KMS-11 (cell line): Measurements from ENCODE around the gene FAM174C.

Source experiments
- H2AFZ ChIP-seq: fragments of 200-600 bp; sonication (generic); 2 replicates; pipeline ENCODE4 v1.6.1; 2016; ENCODE audit warnings: antibody characterized with exemption, mixed run types, low read depth
- H3K27ac ChIP-seq: fragments of 200-600 bp; sonication (generic); 2 replicates; pipeline ENCODE4 v1.6.1; 2016; ENCODE audit warnings: mild to moderate bottlenecking, mixed run types
- H3K27me3 ChIP-seq: fragments of 200-600 bp; sonication (generic); 2 replicates; pipeline ENCODE4 v1.6.1; 2017; ENCODE audit warnings: mild to moderate bottlenecking, low read depth, mixed run types, moderate library complexity; ENCODE audit not compliant: insufficient read depth
- H3K36me3 ChIP-seq: fragments of 200-600 bp; sonication (generic); 2 replicates; pipeline ENCODE4 v1.6.1; 2017; ENCODE audit warnings: mild to moderate bottlenecking, mixed run types; ENCODE audit not compliant: insufficient read depth
- H3K4me1 ChIP-seq: fragments of 200-600 bp; sonication (generic); 2 replicates; pipeline ENCODE4 v1.6.1; 2016; ENCODE audit warnings: mild to moderate bottlenecking, low read depth, mixed run types; ENCODE audit not compliant: poor library complexity, severe bottlenecking
- H3K4me2 ChIP-seq: fragments of 200-600 bp; sonication (generic); 2 replicates; pipeline ENCODE4 v1.7.0; 2016; ENCODE audit warnings: mild to moderate bottlenecking, mixed run types
- H3K4me3 ChIP-seq: fragments of 200-600 bp; sonication (generic); IDR thresholded peaks from 2 replicates; pipeline ENCODE4 v1.6.1; 2017; ENCODE audit warnings: low read depth, low read length, mixed read lengths; ENCODE audit not compliant: insufficient read depth
- H3K79me2 ChIP-seq: fragments of 200-600 bp; sonication (generic); 2 replicates; pipeline ENCODE4 v1.6.1; 2016; ENCODE audit warnings: low read depth, mixed run types; ENCODE audit not compliant: insufficient read depth
- H3K9ac ChIP-seq: fragments of 200-600 bp; sonication (generic); 2 replicates; pipeline ENCODE4 v1.6.1; 2016; ENCODE audit warnings: mild to moderate bottlenecking, mixed run types
- H4K20me1 ChIP-seq: fragments of 200-600 bp; sonication (generic); 2 replicates; pipeline ENCODE4 v1.6.1; 2016; ENCODE audit warnings: mild to moderate bottlenecking, mixed run types; ENCODE audit not compliant: insufficient read depth
- TF ChIP-seq, protein P1 (sequence below): fragments of 200-600 bp; sonication (generic); conservative IDR thresholded peaks from 2 replicates; pipeline ENCODE4 v1.6.1; 2017; ENCODE audit warnings: low read depth, mild to moderate bottlenecking, antibody characterized with exemption, low read length, moderate library complexity, mixed read lengths

FAM174C gene

DNA sequence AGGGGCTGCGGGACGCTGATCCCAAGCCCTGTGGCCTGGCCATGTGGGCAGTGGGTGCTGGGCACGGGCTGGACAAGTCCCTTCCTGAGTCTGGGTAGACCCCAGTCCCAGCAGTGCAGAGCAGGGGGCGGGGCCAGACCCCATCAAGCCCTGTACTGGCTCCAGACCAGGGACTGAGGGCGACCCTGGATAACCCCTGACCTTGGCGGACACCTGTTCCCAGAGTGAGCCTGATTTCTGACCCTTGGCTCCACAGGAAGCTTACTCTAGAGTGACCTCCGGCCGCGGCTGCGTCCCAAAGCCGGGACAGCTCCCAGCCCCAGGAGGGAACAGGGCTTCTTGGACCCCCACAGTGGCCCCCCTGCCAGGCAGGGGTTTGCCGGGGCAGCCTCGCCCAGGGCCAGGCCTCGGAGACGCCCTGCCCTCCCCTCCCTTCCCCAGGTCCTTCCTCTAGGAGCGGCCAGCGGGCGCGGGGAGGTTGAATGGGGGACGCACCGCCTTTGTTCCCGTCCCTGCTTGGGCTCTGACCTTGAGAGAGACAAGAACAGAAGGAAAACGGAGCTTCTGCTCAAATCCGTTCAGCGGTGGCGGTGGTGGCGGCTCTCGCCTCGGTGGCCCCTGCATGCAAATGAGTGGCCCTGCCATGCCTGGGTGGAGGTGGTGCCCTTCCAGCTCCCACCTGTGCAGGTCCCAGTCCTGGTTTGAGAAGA is 8.0 kb downstream of the FAM174C start:
- no peaks in the 10 kb centered on the region for H4K20me1 ChIP-seq
- H3K4me3 ChIP-seq = no peak overlapping the region
- TF ChIP-seq, protein P1, sequence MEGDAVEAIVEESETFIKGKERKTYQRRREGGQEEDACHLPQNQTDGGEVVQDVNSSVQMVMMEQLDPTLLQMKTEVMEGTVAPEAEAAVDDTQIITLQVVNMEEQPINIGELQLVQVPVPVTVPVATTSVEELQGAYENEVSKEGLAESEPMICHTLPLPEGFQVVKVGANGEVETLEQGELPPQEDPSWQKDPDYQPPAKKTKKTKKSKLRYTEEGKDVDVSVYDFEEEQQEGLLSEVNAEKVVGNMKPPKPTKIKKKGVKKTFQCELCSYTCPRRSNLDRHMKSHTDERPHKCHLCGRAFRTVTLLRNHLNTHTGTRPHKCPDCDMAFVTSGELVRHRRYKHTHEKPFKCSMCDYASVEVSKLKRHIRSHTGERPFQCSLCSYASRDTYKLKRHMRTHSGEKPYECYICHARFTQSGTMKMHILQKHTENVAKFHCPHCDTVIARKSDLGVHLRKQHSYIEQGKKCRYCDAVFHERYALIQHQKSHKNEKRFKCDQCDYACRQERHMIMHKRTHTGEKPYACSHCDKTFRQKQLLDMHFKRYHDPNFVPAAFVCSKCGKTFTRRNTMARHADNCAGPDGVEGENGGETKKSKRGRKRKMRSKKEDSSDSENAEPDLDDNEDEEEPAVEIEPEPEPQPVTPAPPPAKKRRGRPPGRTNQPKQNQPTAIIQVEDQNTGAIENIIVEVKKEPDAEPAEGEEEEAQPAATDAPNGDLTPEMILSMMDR = no peak
- H3K79me2 ChIP-seq = no peaks in the 10 kb centered on the region
- H3K4me2 ChIP-seq = no peak overlapping the region
- H3K9ac ChIP-seq = no peak overlapping the region
- H3K4me1 ChIP-seq = no peaks in the 10 kb centered on the region
- peaks cover 46% of the 10 kb centered on the region for H3K27me3 ChIP-seq
- H3K36me3 ChIP-seq = no peaks in the 10 kb centered on the region
- no peak overlapping the region for H2AFZ ChIP-seq
- H3K27ac ChIP-seq = no peak overlapping the region

DNA sequence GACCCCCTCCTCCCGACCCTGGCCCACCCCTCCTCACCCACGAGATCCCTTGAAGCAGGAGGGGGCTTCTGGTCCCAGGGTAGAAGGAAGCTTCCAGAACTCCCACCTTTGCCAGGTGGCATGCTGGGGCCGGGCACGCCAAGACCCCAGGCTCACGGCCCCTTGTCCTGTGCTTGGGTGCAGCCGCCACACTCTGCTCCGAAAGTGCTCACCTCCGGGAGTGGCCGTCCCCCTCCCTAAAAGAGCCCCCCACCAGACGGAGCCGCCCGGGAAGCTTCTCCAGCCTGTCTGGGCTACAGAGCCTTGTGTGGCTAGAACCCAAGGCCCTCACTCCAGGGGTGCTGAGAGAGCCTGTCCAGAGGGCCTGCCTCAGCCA is 8.6 kb downstream of the FAM174C start:
- Histone ChIP-seq H3K4me2 (no peak overlapping the region), H4K20me1 (no peaks in the 10 kb centered on the region), H2AFZ (no peak overlapping the region), H3K4me1 (no peaks in the 10 kb centered on the region), H3K79me2 (no peaks in the 10 kb centered on the region), H3K27ac (no peak overlapping the region), H3K4me3 (no peak overlapping the region), H3K9ac (no peak overlapping the region), H3K36me3 (no peaks in the 10 kb centered on the region), H3K27me3 (peaks cover 50% of the 10 kb centered on the region)
- TF ChIP-seq, protein P1 = no peak

DNA sequence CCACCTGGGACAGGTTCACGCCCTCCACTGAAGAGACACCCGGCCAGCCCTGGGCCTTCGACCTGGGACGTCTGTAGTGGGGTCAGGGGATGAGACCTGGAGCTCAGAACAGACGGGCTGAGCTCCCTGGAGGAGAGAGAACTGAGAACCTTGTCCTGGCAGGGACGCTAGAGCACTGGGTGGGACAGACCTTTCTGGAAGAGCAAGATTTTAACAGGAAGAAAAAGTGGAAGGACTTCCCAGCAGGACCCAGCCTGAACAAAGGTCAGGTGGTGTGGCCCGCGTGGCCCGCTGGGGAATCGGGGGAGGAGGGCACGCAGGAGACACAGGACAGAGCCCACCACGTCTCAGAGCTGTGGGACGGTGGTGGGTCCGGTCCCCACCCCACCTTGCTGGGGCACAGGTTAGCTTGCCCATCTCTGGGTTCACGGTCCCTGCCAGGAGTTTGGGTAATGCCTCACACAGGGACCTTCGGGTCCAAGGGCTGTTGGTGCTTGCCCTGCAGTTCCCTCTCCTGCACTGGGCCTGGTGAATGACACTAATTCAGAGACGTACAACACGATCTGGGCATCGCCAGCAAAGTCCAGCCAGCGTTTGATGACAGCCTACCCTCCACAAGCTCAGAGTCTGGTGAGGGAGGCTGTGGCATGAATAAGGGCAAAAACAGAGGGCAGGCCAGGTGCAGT is 9.1 kb downstream of the FAM174C start:
- Histone ChIP-seq H2AFZ (no peak overlapping the region), H3K9ac (no peak overlapping the region), H3K4me2 (no peak overlapping the region), H3K4me1 (no peaks in the 10 kb centered on the region), H4K20me1 (no peaks in the 10 kb centered on the region), H3K36me3 (no peaks in the 10 kb centered on the region), H3K79me2 (no peaks in the 10 kb centered on the region), H3K27me3 (peaks cover 55% of the 10 kb centered on the region), H3K27ac (no peak overlapping the region), H3K4me3 (no peak overlapping the region)
- TF ChIP-seq, protein P1 = no peak

GRCh38 chr19:1284979-1285736 is 9.8 kb downstream of the FAM174C start:
- H2AFZ ChIP-seq = no peak overlapping the region
- TF ChIP-seq, protein P1 = no peak
- no peak overlapping the region for H3K4me2 ChIP-seq

More at GRCh38 chr19:1284979-1285736, 9.8 kb downstream of the FAM174C start:
- no peak overlapping the region for H3K27ac ChIP-seq
- H3K4me3 ChIP-seq = no peak overlapping the region
- no peaks in the 10 kb centered on the region for H4K20me1 ChIP-seq
- no peaks in the 10 kb centered on the region for H3K36me3 ChIP-seq
- H3K9ac ChIP-seq = no peak overlapping the region
- H3K27me3 ChIP-seq = peaks cover 62% of the 10 kb centered on the region
- H3K79me2 ChIP-seq = no peaks in the 10 kb centered on the region
- no peaks in the 10 kb centered on the region for H3K4me1 ChIP-seq
